ENCODE results near the gene DDX25.

- no peak for TF ChIP-seq FOXK2 (IDR thresholded peaks at IDR 0.05)
- no peak for TF ChIP-seq FOXA1 (IDR thresholded peaks at IDR 0.05)
Observed at GRCh38 chr11:125958872-125959400, 54.6 kb downstream of the DDX25 start.

All from HEK293T (cell line).